Measurements from ENCODE around the gene GATB.

GATB gene

GRCh38 chr4:151673908-151674520 lies 86.8 kb downstream of the GATB start:
- DNase-seq (ENCODE audit: low read depth): no peak

- DNase-seq (ENCODE audit: low read depth): no peak
Measured at GRCh38 chr4:151672996-151673395, 87.8 kb downstream of the GATB start.

- no peak for DNase-seq (ENCODE audit: low read depth)
Measured at GRCh38 chr4:151671541-151672059, 89.2 kb downstream of the GATB start.

GRCh38 chr4:151670843-151671242 lies 90.0 kb downstream of the GATB start:
- no peak for DNase-seq (ENCODE audit: low read depth)

- DNase-seq (ENCODE audit: low read depth): no peak
Measured at GRCh38 chr4:151669990-151670389, 90.8 kb downstream of the GATB start.

GRCh38 chr4:151668689-151669402 lies 92.0 kb downstream of the GATB start:
- no peak for DNase-seq (ENCODE audit: low read depth)

GRCh38 chr4:151667666-151668065 lies 93.1 kb downstream of the GATB start:
- no peak for DNase-seq (ENCODE audit: low read depth)

- DNase-seq (ENCODE audit: low read depth): no peak
Measured at GRCh38 chr4:151667048-151667447, 93.8 kb downstream of the GATB start.

GRCh38 chr4:151666501-151666900 lies 94.3 kb downstream of the GATB start:
- no peak for DNase-seq (ENCODE audit: low read depth)

GRCh38 chr4:151665785-151666127 lies 95.1 kb downstream of the GATB start:
- DNase-seq (ENCODE audit: low read depth): no peak

GRCh38 chr4:151665022-151665784 lies 95.6 kb downstream of the GATB start:
- no peak for DNase-seq (ENCODE audit: low read depth)

- no peak for DNase-seq (ENCODE audit: low read depth)
Measured at GRCh38 chr4:151664289-151664688, 96.5 kb downstream of the GATB start.

GRCh38 chr4:151663109-151663508 lies 97.7 kb downstream of the GATB start:
- no peak for DNase-seq (ENCODE audit: low read depth)

GRCh38 chr4:151661873-151662272 lies 98.9 kb downstream of the GATB start:
- DNase-seq (ENCODE audit: low read depth): no peak

- DNase-seq (ENCODE audit: low read depth): no peak
Measured at GRCh38 chr4:151660676-151661075, 100.1 kb downstream of the GATB start.

- DNase-seq (ENCODE audit: low read depth): no peak
Measured at GRCh38 chr4:151659601-151660364, 101.0 kb downstream of the GATB start.

- no peak for DNase-seq (ENCODE audit: low read depth)
Measured at GRCh38 chr4:151658959-151659600, 101.7 kb downstream of the GATB start.

GRCh38 chr4:151657896-151658295 lies 102.9 kb downstream of the GATB start:
- DNase-seq (ENCODE audit: low read depth): no peak

GRCh38 chr4:151656058-151656457 lies 104.7 kb downstream of the GATB start:
- no peak for DNase-seq (ENCODE audit: low read depth)

- DNase-seq (ENCODE audit: low read depth): no peak
Measured at GRCh38 chr4:151653548-151653918, 107.3 kb downstream of the GATB start.

- DNase-seq (ENCODE audit: low read depth): no peak
Measured at GRCh38 chr4:151652841-151653547, 107.8 kb downstream of the GATB start.

All from stimulated activated CD8-positive, alpha-beta memory T cell treated with anti-CD3 and anti-CD28 coated beads, Interleukin-4, amount 100 ng/mL, for 24 hours (primary cell).